Spinal cord (tissue), 10 donors: ENCODE data around the gene TEX14. TPM values are rescaled to one million over a fixed set of nuclear protein-coding genes. Genes with fewer than 3 reads are reported as not detected.
"Not testable (repeated sequence)": the region's sequence is repeated elsewhere in the genome, so short reads cannot be mapped to it uniquely, and the experiment has no call there.

ENCODE experiments used
- DNase-seq, 6 donors: peaks; one replicate each; pipeline versions ENCODE4 v3.0.0 to v3.0.0-alpha.2; 2013 to 2015; ENCODE audit warnings: low spot score in 6 of 6, low read depth in 4 of 6
- H3K27ac ChIP-seq: one replicate; pipeline ENCODE4 v1.5.1; 2013; ENCODE audit warnings: low read depth, low read length, control low read depth
- H3K27me3 ChIP-seq: one replicate; pipeline ENCODE4 v1.6.1; 2013; ENCODE audit warnings: low read length; ENCODE audit not compliant: control insufficient read depth, insufficient read depth
- H3K36me3 ChIP-seq: one replicate; pipeline ENCODE4 v1.6.1; 2013; ENCODE audit warnings: low read length; ENCODE audit not compliant: control insufficient read depth, insufficient read depth
- H3K4me1 ChIP-seq: one replicate; pipeline ENCODE4 v1.6.1; 2013; ENCODE audit warnings: low read length; ENCODE audit not compliant: control insufficient read depth, insufficient read depth
- H3K4me3 ChIP-seq: one replicate; pipeline ENCODE4 v1.5.1; 2013; ENCODE audit warnings: low read depth, low read length, control low read depth
- H3K9me3 ChIP-seq: one replicate; pipeline ENCODE4 v1.6.1; 2013; ENCODE audit warnings: low read length; ENCODE audit not compliant: control insufficient read depth, insufficient read depth
- WGBS: methylation state at CpG from one replicate; pipeline ENCODE4 v1.1.5; 2013; ENCODE audit warnings: missing lambda C conversion rate; ENCODE audit not compliant: insufficient coverage; 5-methylcytosine and 5-hydroxymethylcytosine counted together
- polyA plus RNA-seq, 2 donors: library from polyadenylated mRNA; unstranded; fragments of 120-200 nt; gene quantifications; one replicate each; pipeline ENCODE4 v1.2.1, GENCODE V29; 2013; ENCODE audit not compliant: insufficient read length in 2 of 2
- total RNA-seq, 2 donors: library from RNA; depleted of rRNA in 1 of 2; stranded (reverse); fragments of 120-200 nt in 1 of 2; fragments of >200 nt in 1 of 2; gene quantifications; one replicate each; pipeline versions ENCODE4 v1.2.3 to v1.2.4, GENCODE V29; 2013 to 2014
- donor health status: healthy.

The TEX14 gene
- total and polyA plus RNA-seq, 4 donors: 0.30 to 1.3 (median 0.61) TPM

DNA sequence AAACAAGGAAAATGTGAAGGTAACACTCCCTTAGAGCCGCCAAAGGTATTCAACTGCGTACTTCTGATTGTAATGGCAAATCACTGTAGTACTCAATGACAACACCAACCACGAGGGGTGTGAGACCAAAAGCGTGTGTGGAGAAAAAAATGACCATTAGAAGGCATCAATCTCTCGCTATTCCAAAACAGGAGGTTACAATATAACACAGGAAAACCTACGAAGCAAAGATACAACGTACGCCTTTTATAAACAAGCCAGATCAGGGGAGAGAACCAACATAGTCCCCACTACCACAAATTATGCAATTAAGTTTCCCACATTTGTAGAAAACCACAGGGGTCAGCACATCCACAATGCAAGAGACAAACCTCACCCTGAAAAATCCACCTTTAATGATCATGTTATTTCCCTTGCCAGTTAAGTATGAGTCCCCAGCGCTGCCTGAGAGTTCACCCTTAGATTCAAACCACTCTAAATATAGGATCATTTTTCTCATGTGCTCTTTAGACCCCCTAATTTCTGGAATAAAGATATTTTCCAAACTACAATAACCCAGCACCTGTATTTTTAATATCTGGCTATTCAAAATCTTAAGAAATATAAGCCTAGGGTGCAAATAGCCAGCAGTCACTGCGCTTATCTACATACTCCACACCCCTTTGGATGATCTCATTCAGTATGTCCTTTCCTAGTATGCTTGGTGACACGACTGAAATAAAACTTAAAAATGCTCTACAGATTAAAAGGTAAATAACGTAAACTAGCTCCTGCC, 12.4 kb downstream of the TEX14 start:
- H3K27ac ChIP-seq: no peak overlapping the region
- no peaks in the 10 kb centered on the region for H3K4me1 ChIP-seq
- no peaks in the 10 kb centered on the region for H3K9me3 ChIP-seq
- 69% methylated on average over 5 of the region's 12 CpGs for WGBS
- H3K4me3 ChIP-seq: no peak overlapping the region
- no peaks in the 10 kb centered on the region for H3K27me3 ChIP-seq
- peak in 1 of 6 donors; percentile 18 for DNase-seq
- no peaks in the 10 kb centered on the region for H3K36me3 ChIP-seq

DNA sequence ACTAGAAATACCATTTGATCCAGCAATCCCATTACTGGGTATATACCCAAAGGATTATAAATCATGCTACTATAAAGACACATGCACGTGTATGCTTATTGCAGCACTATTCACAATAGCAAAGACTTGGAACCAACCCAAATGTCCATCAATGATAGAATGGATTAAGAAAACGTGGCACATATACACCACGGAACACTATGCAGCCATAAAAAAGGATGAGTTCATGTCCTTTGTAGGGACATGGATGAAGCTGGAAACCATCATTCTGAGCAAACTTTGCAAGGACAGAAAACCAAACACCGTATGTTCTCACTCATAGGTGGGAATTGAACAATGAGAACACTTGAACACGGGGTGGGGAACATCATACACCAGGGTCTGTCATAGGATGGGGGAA, 13.6 kb downstream of the TEX14 start:
- WGBS: 92% methylated on average over 2 of the region's 5 CpGs

DNA sequence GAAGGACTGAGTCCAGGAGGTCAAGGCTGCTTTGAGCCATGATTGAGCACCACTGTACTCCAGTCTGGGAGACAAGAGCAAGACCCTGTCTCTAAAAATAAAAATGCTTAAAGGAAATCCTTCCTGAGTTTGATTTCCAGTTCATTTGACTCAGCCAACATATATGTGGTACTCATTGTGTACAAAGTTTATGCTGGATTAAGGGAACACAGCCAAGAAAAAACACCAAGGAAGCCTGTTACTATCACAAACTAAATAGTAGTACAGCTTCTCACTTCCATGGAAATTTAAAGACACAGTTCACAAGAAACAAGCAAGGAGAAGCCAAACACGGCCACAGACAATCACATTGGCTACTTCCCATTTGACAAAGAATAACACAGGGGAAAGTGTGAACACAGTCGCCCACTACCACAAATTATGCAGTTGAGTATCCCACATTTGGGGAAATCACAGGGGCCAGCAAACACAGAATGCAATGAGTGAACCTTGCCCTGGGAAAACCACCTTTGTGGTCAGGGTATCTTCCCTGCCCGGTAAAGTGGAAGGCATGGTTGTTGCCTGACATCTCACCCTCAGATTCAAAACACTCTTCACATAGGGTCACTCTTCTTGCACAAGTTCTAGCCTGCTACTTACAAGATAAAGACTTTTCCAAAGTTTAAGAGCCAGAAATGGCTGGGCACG, 14.5 kb downstream of the TEX14 start:
- Histone ChIP-seq H3K9me3 (no peaks in the 10 kb centered on the region), H3K4me3 (no peak overlapping the region), H3K27ac (no peak overlapping the region), H3K4me1 (no peaks in the 10 kb centered on the region), H3K27me3 (no peaks in the 10 kb centered on the region), H3K36me3 (no peaks in the 10 kb centered on the region)
- WGBS: 71% methylated on average over 4 of the region's 4 CpGs
- no peak for DNase-seq

More for the DNA sequence above, 13.6 kb downstream of the TEX14 start:
- not testable (repeated sequence) for H3K27ac ChIP-seq, DNase-seq, H3K4me1 ChIP-seq, H3K4me3 ChIP-seq, H3K36me3 ChIP-seq, H3K27me3 ChIP-seq, H3K9me3 ChIP-seq

DNA sequence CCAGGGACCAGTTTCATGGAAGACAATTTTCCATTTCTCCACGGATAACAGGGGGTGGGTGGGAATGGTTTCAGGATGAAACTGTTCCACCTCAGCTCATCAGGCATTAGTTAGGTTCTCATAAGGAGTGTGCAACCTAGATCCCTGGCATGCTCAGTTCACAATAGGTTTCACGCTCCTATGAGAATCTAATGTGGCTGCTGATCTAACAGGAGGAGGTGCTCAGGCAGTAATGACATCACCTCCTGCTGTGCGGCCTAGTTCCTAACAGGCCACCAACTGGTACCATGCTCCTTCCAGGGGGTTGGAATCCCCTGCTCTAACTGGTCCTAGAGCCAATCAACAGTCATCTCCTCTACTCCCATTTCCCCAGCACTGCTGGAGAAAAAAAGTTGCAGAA, 19.9 kb downstream of the TEX14 start:
- 85% methylated on average over 2 of the region's 3 CpGs for WGBS
- Histone ChIP-seq H3K9me3 (no peaks in the 10 kb centered on the region), H3K4me3 (no peak overlapping the region), H3K27ac (no peak overlapping the region), H3K36me3 (no peaks in the 10 kb centered on the region), H3K4me1 (no peaks in the 10 kb centered on the region), H3K27me3 (no peaks in the 10 kb centered on the region)
- DNase-seq: peak in 1 of 6 donors; percentile 37

DNA sequence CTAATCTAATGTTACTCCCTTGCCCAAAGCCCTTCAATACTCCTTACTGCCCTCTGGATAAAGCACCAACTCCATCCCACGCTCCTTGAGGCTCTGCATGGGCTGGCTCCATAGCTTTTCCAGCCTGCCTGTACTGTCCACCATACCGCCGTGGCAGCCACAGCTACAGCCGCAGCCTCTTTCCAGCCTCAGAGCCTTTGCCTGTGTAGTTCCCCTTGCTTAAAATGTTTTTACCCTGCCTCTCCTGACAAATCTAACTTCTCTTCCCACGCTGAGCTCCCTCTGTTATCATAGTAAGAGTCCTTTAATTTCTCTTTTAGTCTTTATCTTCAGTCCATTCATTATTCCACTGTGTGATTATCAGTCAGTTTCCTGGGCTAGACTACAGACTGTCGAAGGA, 22.0 kb downstream of the TEX14 start:
- H3K4me1 ChIP-seq: no peaks in the 10 kb centered on the region
- no peak for DNase-seq
- H3K27ac ChIP-seq: no peak overlapping the region
- 72% methylated on average over 5 of the region's 6 CpGs for WGBS
- H3K36me3 ChIP-seq: no peaks in the 10 kb centered on the region
- H3K4me3 ChIP-seq: no peak overlapping the region
- no peaks in the 10 kb centered on the region for H3K27me3 ChIP-seq
- H3K9me3 ChIP-seq: no peaks in the 10 kb centered on the region

DNA sequence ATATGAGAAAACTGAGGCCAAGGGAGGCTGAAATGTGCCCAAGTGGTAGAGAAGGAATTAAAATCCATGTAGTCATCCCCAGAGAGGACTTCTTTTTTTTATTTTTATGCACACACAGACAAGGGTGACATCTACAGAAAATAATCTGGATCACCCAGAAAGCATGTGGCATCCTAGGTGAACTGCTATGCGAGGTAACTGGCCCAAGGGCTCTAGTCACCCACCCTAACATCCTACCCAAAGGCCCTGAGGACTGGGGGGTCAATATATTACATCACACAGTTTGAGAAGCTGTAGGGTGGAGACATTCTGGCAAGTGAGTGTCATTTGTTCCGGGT, 23.3 kb downstream of the TEX14 start:
- WGBS: no CpG with 5 or more reads among the region's 2 CpGs
- Histone ChIP-seq H3K27ac (no peak overlapping the region), H3K36me3 (no peaks in the 10 kb centered on the region), H3K4me3 (no peak overlapping the region), H3K9me3 (no peaks in the 10 kb centered on the region), H3K27me3 (no peaks in the 10 kb centered on the region), H3K4me1 (no peaks in the 10 kb centered on the region)
- no peak for DNase-seq

DNA sequence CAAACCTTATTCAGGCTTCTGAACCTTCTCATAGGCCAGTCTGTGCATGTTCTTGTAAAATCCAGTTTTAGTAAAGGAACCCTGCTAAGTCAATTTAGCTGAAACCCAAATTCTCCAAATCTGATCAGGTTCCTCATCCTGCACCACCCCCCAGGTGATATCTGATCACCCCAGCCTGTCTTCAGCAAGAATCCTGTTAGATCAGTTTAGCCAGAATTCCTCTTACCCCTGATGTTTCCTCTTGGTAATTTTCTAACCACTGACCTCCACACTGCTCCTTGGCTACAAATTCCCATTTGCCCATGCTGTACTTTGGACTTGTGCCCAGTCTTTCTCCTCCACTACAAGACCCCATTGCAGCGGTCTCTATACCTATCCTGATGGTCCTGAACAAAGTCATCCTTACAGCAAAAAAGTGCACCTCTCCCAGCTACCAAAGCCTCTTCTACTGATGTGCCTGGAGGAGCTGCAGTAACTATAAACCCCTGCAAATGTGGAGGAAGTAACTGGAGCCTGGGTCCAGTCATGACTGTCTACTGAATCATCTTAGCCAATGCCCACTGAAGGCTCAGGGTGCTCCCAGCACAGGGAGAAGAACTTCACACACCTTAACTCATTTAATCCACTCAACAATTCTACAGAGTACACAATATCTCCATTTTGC, 23.8 kb downstream of the TEX14 start:
- no peaks in the 10 kb centered on the region for H3K27me3 ChIP-seq
- no peaks in the 10 kb centered on the region for H3K36me3 ChIP-seq
- no peaks in the 10 kb centered on the region for H3K4me1 ChIP-seq
- no peak for DNase-seq
- H3K4me3 ChIP-seq: no peak overlapping the region
- H3K9me3 ChIP-seq: no peaks in the 10 kb centered on the region
- no peak overlapping the region for H3K27ac ChIP-seq
- 71% methylated on average over 1 of the region's 1 CpG for WGBS

DNA sequence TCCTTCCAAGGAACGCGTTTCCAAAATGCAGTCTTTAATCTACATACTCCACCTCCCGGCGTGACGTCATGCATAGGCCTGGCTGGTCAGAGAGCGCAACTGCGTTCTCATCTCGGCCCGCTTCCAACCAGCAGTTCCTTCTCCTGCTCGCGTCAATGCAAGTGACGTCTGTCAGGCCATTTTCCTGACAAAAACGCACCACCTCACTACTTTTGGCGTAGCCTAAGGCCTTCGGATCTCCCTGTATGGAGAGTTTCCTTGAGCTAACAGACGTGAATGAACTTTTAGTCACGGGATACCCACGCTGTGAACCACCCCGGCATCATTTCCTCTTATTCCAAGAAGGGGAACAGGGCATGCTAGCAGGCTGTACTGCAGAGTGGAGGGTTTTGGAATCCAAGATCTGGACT, 25.0 kb downstream of the TEX14 start:
- peak in 2 of 6 donors; percentile 31 to 38 for DNase-seq
- Histone ChIP-seq H3K4me1 (no peaks in the 10 kb centered on the region), H3K9me3 (no peaks in the 10 kb centered on the region), H3K27ac (no peak overlapping the region), H3K36me3 (no peaks in the 10 kb centered on the region), H3K27me3 (no peaks in the 10 kb centered on the region), H3K4me3 (no peak overlapping the region)
- WGBS: 55% methylated on average over 15 of the region's 19 CpGs

DNA sequence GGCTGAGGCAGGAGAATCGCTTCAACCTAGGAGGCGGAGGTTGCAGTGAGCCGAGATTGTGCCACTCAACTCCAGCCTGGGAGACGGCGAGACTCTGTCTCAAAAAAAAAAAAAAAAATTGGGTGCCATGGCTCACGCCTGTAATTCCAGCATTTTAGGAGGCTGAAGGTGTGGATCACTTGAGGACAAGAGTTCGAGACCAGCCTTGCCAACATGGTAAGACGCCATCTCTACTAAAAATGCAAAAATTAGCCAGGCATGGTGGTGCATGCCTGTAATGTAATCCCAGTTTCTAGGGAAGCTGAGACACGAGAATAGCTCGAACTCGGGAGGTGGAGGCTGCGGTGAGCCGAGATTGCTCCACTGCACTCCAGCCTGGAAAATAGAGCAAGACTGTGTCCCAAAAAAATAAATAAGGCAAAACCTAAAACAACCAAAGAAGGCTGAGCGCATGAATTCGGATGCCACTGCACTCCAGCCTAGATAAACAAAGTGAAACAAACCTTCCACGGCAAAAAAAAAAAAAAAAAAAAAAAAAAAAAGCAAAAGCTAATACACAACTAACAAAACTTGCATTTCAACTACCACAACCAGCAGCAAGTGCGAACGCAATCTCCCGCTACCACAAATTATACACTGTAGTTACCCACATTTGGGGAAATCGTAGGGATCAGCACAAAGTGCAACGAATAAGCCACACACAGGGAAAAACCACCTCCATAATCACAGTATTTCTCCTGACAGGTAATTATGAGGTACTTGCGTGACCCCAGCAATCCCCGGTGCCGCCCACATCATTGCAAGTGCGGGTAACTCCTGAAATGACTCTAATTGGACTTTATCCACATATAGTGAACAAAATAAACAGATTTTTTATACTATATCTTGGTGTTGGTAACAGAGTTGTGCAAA, 25.6 kb downstream of the TEX14 start:
- Histone ChIP-seq H3K4me1 (no peaks in the 10 kb centered on the region), H3K9me3 (no peaks in the 10 kb centered on the region), H3K27me3 (no peaks in the 10 kb centered on the region), H3K4me3 (no peak overlapping the region), H3K27ac (no peak overlapping the region), H3K36me3 (no peaks in the 10 kb centered on the region)
- no peak for DNase-seq
- 97% methylated on average over 17 of the region's 25 CpGs for WGBS
